Measurements from ENCODE around the gene ZNF664. TPM values are rescaled to one million over a fixed set of nuclear protein-coding genes. Genes with fewer than 3 reads are reported as not detected.
A peak's percentile ranks its signal among the peaks of the same experiment; 100 is the strongest.

ZNF664 gene
- total and polyA plus RNA-seq, 2 experiments from 2014 or later, result 11.3 to 29.1 TPM

DNA sequence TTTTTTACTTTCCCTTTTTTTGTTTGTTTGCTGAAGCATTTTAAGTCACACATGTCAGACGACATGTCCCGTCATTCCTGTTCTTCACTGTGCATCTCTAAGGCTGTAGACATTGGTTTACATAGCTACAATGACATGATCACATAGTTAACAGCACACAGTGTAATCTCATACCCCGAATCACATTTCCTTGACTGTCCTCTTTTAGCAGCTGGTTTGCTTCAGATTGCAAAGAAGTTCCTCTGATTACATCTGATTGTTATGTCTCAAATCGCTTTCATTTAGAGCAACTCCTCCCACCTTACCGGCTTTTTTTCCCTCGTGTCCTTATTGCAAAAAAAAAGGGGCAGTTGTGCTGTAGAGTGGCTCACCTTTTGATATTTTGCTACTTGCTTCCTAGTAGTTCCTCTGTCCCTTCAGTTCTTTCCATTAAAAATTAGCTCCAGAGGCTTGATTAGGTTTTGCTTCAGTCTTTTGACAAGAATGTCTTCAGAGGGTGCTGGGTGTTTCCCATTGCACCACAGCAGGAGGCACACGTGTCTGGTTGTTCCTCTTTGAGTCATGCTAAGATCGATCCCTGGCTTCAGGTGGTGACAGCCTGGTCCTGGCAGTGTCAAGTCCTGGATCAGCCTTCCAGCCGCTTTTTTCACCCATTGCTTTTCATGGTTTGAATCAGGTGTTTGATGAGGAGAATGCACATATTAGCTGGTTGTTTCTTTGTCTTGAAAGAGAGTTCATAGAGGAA lies 35.0 kb downstream of the ZNF664 start:
- DNase-seq, result peak; percentile 44
- Histone ChIP-seq H3K9ac (no peak overlapping the region), H4K20me1 (ENCODE audit: insufficient read depth) (no peaks in the 10 kb centered on the region), H3K9me3 (ENCODE audit: low read depth) (no peaks in the 10 kb centered on the region), H3K4me3 (no peak overlapping the region), H3K36me3 (ENCODE audit: low read depth) (peaks cover 10% of the 10 kb centered on the region), H3K4me1 (ENCODE audit: insufficient read depth) (peaks cover 12% of the 10 kb centered on the region), H3K4me2 (ENCODE audit: unreplicated experiment) (no peak overlapping the region), H3K27me3 (replicated peaks; ENCODE audit: insufficient read depth) (no peaks in the 10 kb centered on the region), H2AFZ (0 out of 2 replicates have a peak overlapping the region, but pooled peaks have one; percentile 23), H3K9me2 (ENCODE audit: insufficient read depth) (no peaks in the 10 kb centered on the region), H3F3A (ENCODE audit: insufficient read depth) (no peaks in the 10 kb centered on the region), H3K27ac (no peak overlapping the region), H3K79me2 (ENCODE audit: insufficient read depth) (0 out of 2 replicates have a peak, but pooled peaks cover 9% of the 10 kb centered on the region)
- TF ChIP-seq EZH2phosphoT487 (IDR thresholded peaks at IDR 0.05; ENCODE audit: insufficient read depth, low read depth) (no peak), EZH2 (IDR thresholded peaks at IDR 0.05; ENCODE audit: insufficient read depth, poor library complexity, severe bottlenecking) (no peak)
- in situ Hi-C loops (cut with MboI), result no loop called here
- 47 to 49% methylated on average over 9 of the region's 9 CpGs for WGBS, 2 experiments (ENCODE audit: low coverage in 1 of 2, low lambda C conversion rate in 2 of 2, missing lambda C conversion rate in 2 of 2)

DNA sequence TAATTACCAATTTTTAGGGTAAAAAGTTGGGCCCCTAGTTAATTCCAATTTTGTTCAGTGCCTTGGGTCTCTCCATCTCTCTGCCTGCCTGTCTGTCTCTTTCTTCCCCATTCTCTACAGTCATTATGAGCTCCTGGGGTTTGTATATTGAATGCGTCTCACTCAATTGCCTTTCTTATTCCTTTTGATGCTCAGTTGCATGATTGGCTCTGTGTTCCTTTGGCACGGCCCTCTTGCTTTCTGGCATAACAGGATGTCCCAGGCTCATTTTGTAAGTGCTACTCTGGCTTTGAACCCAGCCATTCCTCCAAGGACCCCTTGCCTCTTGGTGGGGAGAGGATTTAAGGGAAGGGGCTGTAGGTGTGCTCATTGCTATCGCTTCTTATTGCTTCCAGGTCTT lies 35.6 kb downstream of the ZNF664 start:
- H3K79me2 ChIP-seq (ENCODE audit: insufficient read depth), result 0 out of 2 replicates have a peak, but pooled peaks cover 8% of the 10 kb centered on the region
- no peak overlapping the region for H3K4me3 ChIP-seq
- TF ChIP-seq EZH2phosphoT487 (IDR thresholded peaks at IDR 0.05; ENCODE audit: insufficient read depth, low read depth) (no peak), EZH2 (IDR thresholded peaks at IDR 0.05; ENCODE audit: insufficient read depth, poor library complexity, severe bottlenecking) (no peak)
- no peak overlapping the region for H3K4me2 ChIP-seq (ENCODE audit: unreplicated experiment)
- DNase-seq, result no peak
- no peak overlapping the region for H2AFZ ChIP-seq
- H3K9me2 ChIP-seq (ENCODE audit: insufficient read depth), result no peaks in the 10 kb centered on the region
- peaks cover 12% of the 10 kb centered on the region for H3K4me1 ChIP-seq (ENCODE audit: insufficient read depth)
- no peak overlapping the region for H3K9ac ChIP-seq
- peaks cover 11% of the 10 kb centered on the region for H3K36me3 ChIP-seq (ENCODE audit: low read depth)
- no peaks in the 10 kb centered on the region for H4K20me1 ChIP-seq (ENCODE audit: insufficient read depth)
- H3F3A ChIP-seq (ENCODE audit: insufficient read depth), result no peaks in the 10 kb centered on the region
- H3K27me3 ChIP-seq (replicated peaks; ENCODE audit: insufficient read depth), result no peaks in the 10 kb centered on the region
- 76% methylated on average over 3 of the region's 3 CpGs for WGBS, 2 experiments (ENCODE audit: low coverage in 1 of 2, low lambda C conversion rate in 2 of 2, missing lambda C conversion rate in 2 of 2)
- no peaks in the 10 kb centered on the region for H3K9me3 ChIP-seq (ENCODE audit: low read depth)
- in situ Hi-C loops (cut with MboI), result no loop called here
- no peak overlapping the region for H3K27ac ChIP-seq

DNA sequence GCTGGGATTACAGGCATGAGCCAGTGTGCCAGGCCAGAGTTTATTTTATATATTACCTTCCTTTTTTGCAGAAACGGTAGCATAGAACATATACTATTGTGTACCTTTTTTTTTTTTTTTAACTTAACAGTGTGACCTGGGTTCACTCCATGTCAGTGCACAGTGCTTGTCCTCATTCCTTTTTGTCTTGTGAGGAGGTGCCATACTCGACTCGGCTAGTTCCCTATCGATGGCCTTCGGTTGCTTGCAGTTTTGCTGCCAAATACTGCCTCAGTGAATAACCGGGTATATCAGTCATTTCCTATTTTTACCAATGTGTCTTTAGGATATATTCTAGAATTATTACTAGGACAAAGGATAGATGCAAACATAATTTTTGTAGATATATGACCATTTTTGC lies 36.8 kb downstream of the ZNF664 start:
- H3K27me3 ChIP-seq (replicated peaks; ENCODE audit: insufficient read depth), result no peaks in the 10 kb centered on the region
- DNase-seq, result no peak
- no peak overlapping the region for H3K4me2 ChIP-seq (ENCODE audit: unreplicated experiment)
- no peak overlapping the region for H2AFZ ChIP-seq
- no peaks in the 10 kb centered on the region for H3K9me2 ChIP-seq (ENCODE audit: insufficient read depth)
- no peaks in the 10 kb centered on the region for H3K9me3 ChIP-seq (ENCODE audit: low read depth)
- peaks cover 11% of the 10 kb centered on the region for H3K36me3 ChIP-seq (ENCODE audit: low read depth)
- H3K79me2 ChIP-seq (ENCODE audit: insufficient read depth), result no peaks in the 10 kb centered on the region
- H3K27ac ChIP-seq, result no peak overlapping the region
- TF ChIP-seq EZH2 (IDR thresholded peaks at IDR 0.05; ENCODE audit: insufficient read depth, poor library complexity, severe bottlenecking) (no peak), EZH2phosphoT487 (IDR thresholded peaks at IDR 0.05; ENCODE audit: insufficient read depth, low read depth) (no peak)
- H3F3A ChIP-seq (ENCODE audit: insufficient read depth), result no peaks in the 10 kb centered on the region
- in situ Hi-C loops (cut with MboI), result no loop called here
- H3K4me1 ChIP-seq (ENCODE audit: insufficient read depth), result peaks cover 12% of the 10 kb centered on the region
- H3K4me3 ChIP-seq, result no peak overlapping the region
- no peaks in the 10 kb centered on the region for H4K20me1 ChIP-seq (ENCODE audit: insufficient read depth)
- H3K9ac ChIP-seq, result no peak overlapping the region
- 97 to 98% methylated on average over 6 of the region's 6 CpGs for WGBS, 2 experiments (ENCODE audit: low coverage in 1 of 2, low lambda C conversion rate in 2 of 2, missing lambda C conversion rate in 2 of 2)

DNA sequence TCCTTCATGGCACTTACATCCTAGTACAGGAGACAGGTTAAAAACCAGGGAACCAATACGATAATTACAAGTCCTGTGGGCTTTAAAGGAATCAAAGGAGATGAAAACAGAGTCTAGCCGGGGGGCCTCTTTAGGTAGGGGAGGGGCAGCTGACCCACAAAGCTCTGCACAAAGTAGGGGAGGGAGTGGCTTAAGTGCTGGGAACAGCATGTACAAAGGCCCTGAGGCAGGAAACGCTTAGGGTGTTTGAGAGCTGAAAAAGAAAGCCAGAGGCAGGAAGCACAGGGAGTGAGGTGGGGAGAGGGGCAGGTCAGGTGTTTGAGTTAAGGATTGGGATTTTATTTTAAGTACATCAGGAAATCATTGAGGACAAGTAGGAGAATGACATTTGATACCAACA lies 37.7 kb downstream of the ZNF664 start:
- Histone ChIP-seq H3K4me2 (ENCODE audit: unreplicated experiment) (no peak overlapping the region), H3K27me3 (replicated peaks; ENCODE audit: insufficient read depth) (no peaks in the 10 kb centered on the region), H3K4me3 (no peak overlapping the region), H3K9ac (no peak overlapping the region), H4K20me1 (ENCODE audit: insufficient read depth) (no peaks in the 10 kb centered on the region), H3K9me3 (ENCODE audit: low read depth) (no peaks in the 10 kb centered on the region), H3K36me3 (ENCODE audit: low read depth) (peaks cover 11% of the 10 kb centered on the region), H2AFZ (no peak overlapping the region), H3K27ac (no peak overlapping the region), H3K79me2 (ENCODE audit: insufficient read depth) (no peaks in the 10 kb centered on the region), H3K9me2 (ENCODE audit: insufficient read depth) (no peaks in the 10 kb centered on the region), H3F3A (ENCODE audit: insufficient read depth) (no peaks in the 10 kb centered on the region), H3K4me1 (ENCODE audit: insufficient read depth) (peaks cover 12% of the 10 kb centered on the region)
- TF ChIP-seq EZH2phosphoT487 (IDR thresholded peaks at IDR 0.05; ENCODE audit: insufficient read depth, low read depth) (no peak), EZH2 (IDR thresholded peaks at IDR 0.05; ENCODE audit: insufficient read depth, poor library complexity, severe bottlenecking) (no peak)
- 94 to 97% methylated on average over 3 of the region's 3 CpGs for WGBS, 2 experiments (ENCODE audit: low coverage in 1 of 2, low lambda C conversion rate in 2 of 2, missing lambda C conversion rate in 2 of 2)
- DNase-seq, result no peak
- in situ Hi-C loops (cut with MboI), result no loop called here

Data from GM23248 (cell line).